ENCODE data around the gene NKX2-1.

DNA sequence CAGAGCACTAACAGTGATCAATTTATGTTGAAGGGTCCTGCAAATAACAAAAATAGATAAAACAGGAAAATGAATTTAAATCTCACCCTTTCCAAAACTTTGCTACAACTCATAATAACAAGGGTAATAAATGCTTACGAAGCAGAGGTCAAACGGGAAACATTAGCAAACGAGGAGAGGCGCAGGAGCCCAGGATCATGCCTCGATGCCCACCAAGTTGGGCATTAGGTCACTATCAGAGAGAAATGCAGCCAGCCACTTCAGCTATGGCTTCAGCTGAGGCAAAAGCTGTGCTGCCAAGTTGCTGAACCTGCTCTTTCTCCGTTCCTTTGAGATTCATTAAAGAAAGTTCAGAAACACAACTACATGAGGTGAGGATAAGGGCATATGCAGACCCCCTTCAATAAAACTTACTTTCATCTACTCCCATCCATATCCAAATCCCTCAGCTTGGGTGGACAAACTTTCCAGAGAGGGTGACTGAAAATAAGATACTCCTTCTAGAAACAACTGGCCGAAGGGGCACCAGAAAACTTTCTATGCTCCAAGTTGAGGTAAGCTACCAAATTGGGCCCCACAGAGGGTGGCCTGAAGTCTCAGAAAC lies 7.9 kb downstream of the NKX2-1 start:
- TF ChIP-seq, protein P1, sequence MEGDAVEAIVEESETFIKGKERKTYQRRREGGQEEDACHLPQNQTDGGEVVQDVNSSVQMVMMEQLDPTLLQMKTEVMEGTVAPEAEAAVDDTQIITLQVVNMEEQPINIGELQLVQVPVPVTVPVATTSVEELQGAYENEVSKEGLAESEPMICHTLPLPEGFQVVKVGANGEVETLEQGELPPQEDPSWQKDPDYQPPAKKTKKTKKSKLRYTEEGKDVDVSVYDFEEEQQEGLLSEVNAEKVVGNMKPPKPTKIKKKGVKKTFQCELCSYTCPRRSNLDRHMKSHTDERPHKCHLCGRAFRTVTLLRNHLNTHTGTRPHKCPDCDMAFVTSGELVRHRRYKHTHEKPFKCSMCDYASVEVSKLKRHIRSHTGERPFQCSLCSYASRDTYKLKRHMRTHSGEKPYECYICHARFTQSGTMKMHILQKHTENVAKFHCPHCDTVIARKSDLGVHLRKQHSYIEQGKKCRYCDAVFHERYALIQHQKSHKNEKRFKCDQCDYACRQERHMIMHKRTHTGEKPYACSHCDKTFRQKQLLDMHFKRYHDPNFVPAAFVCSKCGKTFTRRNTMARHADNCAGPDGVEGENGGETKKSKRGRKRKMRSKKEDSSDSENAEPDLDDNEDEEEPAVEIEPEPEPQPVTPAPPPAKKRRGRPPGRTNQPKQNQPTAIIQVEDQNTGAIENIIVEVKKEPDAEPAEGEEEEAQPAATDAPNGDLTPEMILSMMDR (IDR thresholded peaks at IDR 0.05; ENCODE audit: low read length): no peak
- no peak for TF ChIP-seq EZH2 (optimal IDR thresholded peaks at IDR 0.05; ENCODE audit: low read depth, low read length)

All from MM.1S (cell line).